A549 (cell line): Measurements from ENCODE around the gene PMIS2. TPM values are rescaled to one million over a fixed set of nuclear protein-coding genes. Genes with fewer than 3 reads are reported as not detected.
A peak's percentile ranks its signal among the peaks of the same experiment; 100 is the strongest.
"Not testable (repeated sequence)": the region's sequence is repeated elsewhere in the genome, so short reads cannot be mapped to it uniquely, and the experiment has no call there.

Experiments
- ATAC-seq, 2 experiments: fragments of 200-7000 bp in 1 of 2; fragments of >200 bp in 1 of 2; cut with Nextera tagmentation in 1 of 2; cut with Tn5 transposase in 1 of 2; 3 replicates each; pipeline versions ENCODE4 v1.8.0 to v1.9.1; 2018 to 2020; ENCODE audit warnings: mild to moderate bottlenecking in 1 of 2, moderate library complexity in 1 of 2
- CTCF ChIA-PET: fragments of 300-600 bp; sonication (Branson Sonifier 250); formaldehyde crosslinking; extraction: SDS; loops from one replicate; lab custom pipeline; 2021; ENCODE audit warnings: antibody characterized with exemption, inconsistent platforms; lab: Yijun Ruan, JAX
- POLR2A ChIA-PET: fragments of 350-600 bp; formaldehyde crosslinking; extraction: SDS; loops from one replicate; lab custom pipeline; 2021; ENCODE audit warnings: antibody characterized with exemption, inconsistent platforms; lab: Yijun Ruan, JAX
- DNase-seq, 2 experiments: peaks; one replicate each; pipeline versions ENCODE4 v3.0.0 to v3.0.0-alpha.2; 2011 to 2016; ENCODE audit warnings: low read depth in 1 of 2, low spot score in 1 of 2
- FAIRE-seq: peaks from 2 replicates; lab custom pipeline; 2011; peaks lifted over from hg19 to GRCh38; lab: Jason Lieb, UNC
- H3K27ac ChIP-seq, 2 experiments: fragments of >200 bp; sonication (Bioruptor Twin); formaldehyde crosslinking; 3 replicates each; pipeline ENCODE4 v1.5.1; 2016 to 2017
- H3K4me1 ChIP-seq: fragments of >200 bp; sonication (Bioruptor Twin); formaldehyde crosslinking; 3 replicates; pipeline ENCODE4 v1.6.1; 2016
- H3K4me2 ChIP-seq: fragments of >200 bp; sonication (Bioruptor Twin); formaldehyde crosslinking; 3 replicates; pipeline ENCODE4 v1.6.1; 2016
- H3K4me3 ChIP-seq: fragments of >200 bp; sonication (Bioruptor Twin); formaldehyde crosslinking; 3 replicates; pipeline ENCODE4 v1.5.1; 2016
- H3K9me3 ChIP-seq: fragments of >200 bp; sonication (Bioruptor Twin); formaldehyde crosslinking; 3 replicates; pipeline ENCODE4 v1.6.1; 2016
- CEBPB ChIP-seq, 2 experiments: fragments of >200 bp in 1 of 2; sonication (Bioruptor Twin) in 1 of 2; formaldehyde crosslinking in 1 of 2; IDR thresholded peaks; 2 replicates each; pipeline ENCODE4 v1.6.1; 2012 to 2016
- FOSB ChIP-seq: fragments of 250-450 bp; sonication (Bioruptor Pico); IDR thresholded peaks from 2 replicates; pipeline ENCODE4 v1.5.0; 2020; ENCODE audit warnings: mild to moderate bottlenecking, moderate library complexity
- HEYL ChIP-seq: fragments of 250-450 bp; sonication (Bioruptor Pico); IDR thresholded peaks from 2 replicates; pipeline ENCODE4 v1.8.0; 2021; ENCODE audit warnings: mild to moderate bottlenecking, moderate library complexity
- KDM5A ChIP-seq: fragments of 200-600 bp; sonication (generic); IDR thresholded peaks from 2 replicates; pipeline ENCODE4 v1.6.1; 2016; ENCODE audit warnings: antibody characterized with exemption, mild to moderate bottlenecking
- NPAS2 ChIP-seq: fragments of 250-450 bp; sonication (Bioruptor Pico); IDR thresholded peaks from 2 replicates; pipeline ENCODE4 v1.8.0; 2022; ENCODE audit warnings: mild to moderate bottlenecking, moderate library complexity, borderline replicate concordance
- RNF2 ChIP-seq: fragments of 200-600 bp; sonication (generic); IDR thresholded peaks from 2 replicates; pipeline ENCODE4 v1.6.1; 2016; ENCODE audit warnings: low read depth, mild to moderate bottlenecking, antibody characterized with exemption, moderate library complexity, borderline replicate concordance
- SMC3 ChIP-seq: fragments of >200 bp; sonication (Bioruptor Twin); formaldehyde crosslinking; IDR thresholded peaks from 3 replicates; pipeline ENCODE4 v1.6.1; 2018; ENCODE audit warnings: inconsistent platforms
- TFCP2L1 ChIP-seq: fragments of 250-450 bp; sonication (Bioruptor Pico); IDR thresholded peaks from 2 replicates; pipeline ENCODE4 v1.5.0; 2021; ENCODE audit warnings: mild to moderate bottlenecking
- WGBS: methylation state at CpG from one replicate; pipeline ENCODE4 v1.1.6; 2017; ENCODE audit errors: missing lambda C conversion rate; 5-methylcytosine and 5-hydroxymethylcytosine counted together
- polyA plus RNA-seq, 4 experiments: library from polyadenylated mRNA; depleted of rRNA in 3 of 4; stranded (reverse); fragments of >200 nt; fragmentation: RNase III in 1 of 4; extraction: RNeasy Plus Mini Kit Qiagen cat#74134 plus additional on column Dnase treatment in 1 of 4; gene quantifications; 2 replicates in 3 of 4; 3 replicates in 1 of 4; pipeline ENCODE4 v1.2.3, GENCODE V29; 2011 to 2017
- TF ChIP-seq, protein P1 (sequence below): fragments of 250-450 bp; sonication (Bioruptor Pico); IDR thresholded peaks from 2 replicates; pipeline ENCODE4 v1.5.0; 2020; ENCODE audit warnings: low read depth, mild to moderate bottlenecking, moderate library complexity
- TF ChIP-seq, protein P2 (sequence below): fragments of 150-350 bp; IDR thresholded peaks from 2 replicates; pipeline ENCODE4 v1.6.1; 2014; ENCODE audit warnings: low read depth, mild to moderate bottlenecking, low read length
- TF ChIP-seq, protein P3 (sequence below): fragments of 250-450 bp; sonication (Bioruptor Pico); IDR thresholded peaks from 2 replicates; pipeline ENCODE4 v1.5.0; 2021; ENCODE audit warnings: mild to moderate bottlenecking, moderate library complexity, borderline replicate concordance

PMIS2 gene
- polyA plus RNA-seq, 2 of the 4 experiments (the other 2 are of a cell fraction) = not detected

DNA sequence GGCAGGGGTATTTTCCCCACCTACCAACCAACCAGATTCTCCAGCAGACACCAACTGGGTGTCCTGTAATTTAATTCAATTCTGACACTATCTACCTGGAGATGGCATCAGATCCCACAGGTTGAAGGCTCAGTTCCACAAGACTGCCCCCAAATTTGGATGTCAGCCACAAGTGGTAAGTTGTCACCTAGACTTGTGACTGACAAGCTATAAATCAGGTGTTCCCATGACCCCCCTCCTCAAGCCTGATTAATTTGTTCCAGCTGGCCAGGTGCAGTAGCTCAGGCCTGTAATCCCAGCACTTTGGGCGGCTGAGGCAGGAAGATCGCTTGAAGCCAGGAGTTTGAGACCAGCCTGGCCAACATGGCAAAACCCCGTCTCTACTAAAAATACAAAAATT is 16.0 kb downstream of the PMIS2 start:
- POLR2A ChIA-PET = no interaction called here
- H3K4me3 ChIP-seq = no peak overlapping the region
- H3K4me1 ChIP-seq = no peaks in the 10 kb centered on the region
- DNase-seq = no peak
- no peak overlapping the region for H3K27ac ChIP-seq
- H3K4me2 ChIP-seq = no peak overlapping the region
- 54% methylated on average over 3 of the region's 3 CpGs for WGBS
- no peak for ATAC-seq
- TF ChIP-seq, protein P1, sequence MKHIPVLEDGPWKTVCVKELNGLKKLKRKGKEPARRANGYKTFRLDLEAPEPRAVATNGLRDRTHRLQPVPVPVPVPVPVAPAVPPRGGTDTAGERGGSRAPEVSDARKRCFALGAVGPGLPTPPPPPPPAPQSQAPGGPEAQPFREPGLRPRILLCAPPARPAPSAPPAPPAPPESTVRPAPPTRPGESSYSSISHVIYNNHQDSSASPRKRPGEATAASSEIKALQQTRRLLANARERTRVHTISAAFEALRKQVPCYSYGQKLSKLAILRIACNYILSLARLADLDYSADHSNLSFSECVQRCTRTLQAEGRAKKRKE (CRISPR knock-in tag) = no peak
- no peak for TF ChIP-seq NPAS2 (CRISPR knock-in tag)
- no peak for TF ChIP-seq CEBPB (IDR thresholded peaks at IDR 0.05)
- TF ChIP-seq KDM5A = no peak
- TF ChIP-seq HEYL (CRISPR knock-in tag) = no peak
- TF ChIP-seq TFCP2L1 (CRISPR knock-in tag) = no peak
- TF ChIP-seq, protein P2, sequence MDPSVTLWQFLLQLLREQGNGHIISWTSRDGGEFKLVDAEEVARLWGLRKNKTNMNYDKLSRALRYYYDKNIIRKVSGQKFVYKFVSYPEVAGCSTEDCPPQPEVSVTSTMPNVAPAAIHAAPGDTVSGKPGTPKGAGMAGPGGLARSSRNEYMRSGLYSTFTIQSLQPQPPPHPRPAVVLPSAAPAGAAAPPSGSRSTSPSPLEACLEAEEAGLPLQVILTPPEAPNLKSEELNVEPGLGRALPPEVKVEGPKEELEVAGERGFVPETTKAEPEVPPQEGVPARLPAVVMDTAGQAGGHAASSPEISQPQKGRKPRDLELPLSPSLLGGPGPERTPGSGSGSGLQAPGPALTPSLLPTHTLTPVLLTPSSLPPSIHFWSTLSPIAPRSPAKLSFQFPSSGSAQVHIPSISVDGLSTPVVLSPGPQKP = no peak
- no peak for TF ChIP-seq SMC3
- H3K9me3 ChIP-seq = peaks cover 14% of the 10 kb centered on the region
- CTCF ChIA-PET = interaction anchor here (0.6 to 3.1 kb wide), 12 partner anchors 10 to 360 kb away, joined by 3 to 16 read pairs (median 4); partner anchors contain the start of genes HAUS5, NPHS1 and PMIS2
- FAIRE-seq = no peak

DNA sequence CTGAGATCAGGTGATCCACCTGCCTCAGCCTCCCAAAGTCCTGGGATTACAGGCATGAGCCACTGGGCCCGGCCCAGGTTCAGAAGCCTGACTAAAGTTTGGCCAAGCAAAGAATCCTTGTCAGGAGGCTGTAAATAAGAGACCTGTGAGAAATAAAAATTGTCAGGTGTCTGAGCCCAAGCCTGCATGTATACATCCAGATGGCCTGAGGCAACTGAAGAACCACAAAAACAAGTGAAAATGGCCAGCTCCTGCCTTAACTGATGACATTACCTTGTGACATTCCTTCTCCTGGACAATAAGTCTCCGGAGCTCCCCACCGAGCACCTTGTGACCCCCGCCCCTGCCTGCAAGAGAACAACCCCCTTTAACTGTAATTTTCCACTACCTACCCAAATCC is 18.5 kb downstream of the PMIS2 start:
- not testable (repeated sequence) for FAIRE-seq, DNase-seq, ATAC-seq, H3K4me1 ChIP-seq, H3K27ac ChIP-seq, H3K4me2 ChIP-seq, H3K4me3 ChIP-seq
- CTCF ChIA-PET = interaction anchor here (0.9 to 1.8 kb wide), 4 partner anchors 8 to 69 kb away, joined by 3 to 6 read pairs (median 4); partner anchors contain the start of gene HAUS5
- H3K9me3 ChIP-seq = peaks cover 33% of the 10 kb centered on the region
- WGBS = 51% methylated on average over 4 of the region's 4 CpGs
- POLR2A ChIA-PET = interaction anchor here (0.7 kb wide), 1 partner anchor 81 kb away, joined by 7 read pairs; no protein-coding TSS in a partner anchor

DNA sequence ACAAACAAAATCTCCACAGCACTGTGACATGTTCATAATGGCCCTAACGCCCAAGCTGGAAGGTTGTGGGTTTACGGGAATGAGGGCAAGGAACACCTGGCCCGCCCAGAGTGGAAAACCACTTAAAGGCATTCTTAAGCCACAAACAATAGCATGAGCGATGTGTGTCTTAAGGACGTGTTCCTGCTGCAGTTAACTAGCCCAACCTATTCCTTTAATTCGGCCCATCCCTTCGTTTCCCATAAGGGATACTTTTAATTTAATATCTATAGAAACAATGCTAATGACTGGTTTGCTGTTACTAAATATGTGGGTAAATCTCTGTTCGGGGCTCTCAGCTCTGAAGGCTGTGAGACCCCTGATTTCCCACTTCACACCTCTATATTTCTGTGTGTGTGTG is 21.2 kb downstream of the PMIS2 start:
- ATAC-seq, H3K4me3 ChIP-seq, FAIRE-seq, H3K4me1 ChIP-seq, H3K4me2 ChIP-seq, DNase-seq, POLR2A ChIA-PET, H3K27ac ChIP-seq: not testable (repeated sequence)
- WGBS = 39% methylated on average over 8 of the region's 8 CpGs
- CTCF ChIA-PET = interaction anchor here (0.6 to 9.4 kb wide), 10 partner anchors 14 to 324 kb away, joined by 3 to 55 read pairs (median 4); no protein-coding TSS in a partner anchor
- H3K9me3 ChIP-seq = peaks cover 33% of the 10 kb centered on the region

DNA sequence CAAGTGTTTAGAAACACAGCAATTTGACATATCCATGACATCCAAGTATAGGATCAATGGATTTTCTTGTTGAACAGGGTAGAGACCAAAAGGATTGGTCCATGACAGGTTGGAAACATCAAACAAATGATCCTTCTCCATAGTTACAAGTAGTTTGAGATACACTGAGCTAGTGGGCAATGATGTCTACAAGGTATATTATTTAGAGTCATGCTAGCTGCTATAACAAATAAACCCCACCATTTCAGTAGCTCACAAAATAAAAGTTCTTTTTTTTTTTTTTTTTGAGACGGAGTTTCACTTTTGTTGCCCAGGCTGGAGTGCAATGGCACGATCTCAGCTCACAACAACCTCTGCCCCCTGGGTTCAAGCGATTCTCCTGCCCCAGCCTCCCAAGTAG is 21.7 kb downstream of the PMIS2 start:
- CTCF ChIA-PET = interaction anchor here (0.7 to 9.4 kb wide), 10 partner anchors 10 to 113 kb away, joined by 3 to 55 read pairs (median 4); no protein-coding TSS in a partner anchor
- Histone ChIP-seq H3K4me3 (no peak overlapping the region), H3K4me1 (peaks cover 3% of the 10 kb centered on the region; the same call in 1 of the 3 replicates), H3K27ac (no peak overlapping the region), H3K9me3 (peaks cover 33% of the 10 kb centered on the region), H3K4me2 (no peak overlapping the region)
- 18% methylated on average over 3 of the region's 3 CpGs for WGBS
- ATAC-seq (no peak), DNase-seq (no peak), FAIRE-seq (peak; percentile 23)
- TF ChIP-seq FOSB (CRISPR knock-in tag) (no peak), CEBPB (IDR thresholded peaks at IDR 0.05) (no peak), RNF2 (no peak)
- TF ChIP-seq, protein P3, sequence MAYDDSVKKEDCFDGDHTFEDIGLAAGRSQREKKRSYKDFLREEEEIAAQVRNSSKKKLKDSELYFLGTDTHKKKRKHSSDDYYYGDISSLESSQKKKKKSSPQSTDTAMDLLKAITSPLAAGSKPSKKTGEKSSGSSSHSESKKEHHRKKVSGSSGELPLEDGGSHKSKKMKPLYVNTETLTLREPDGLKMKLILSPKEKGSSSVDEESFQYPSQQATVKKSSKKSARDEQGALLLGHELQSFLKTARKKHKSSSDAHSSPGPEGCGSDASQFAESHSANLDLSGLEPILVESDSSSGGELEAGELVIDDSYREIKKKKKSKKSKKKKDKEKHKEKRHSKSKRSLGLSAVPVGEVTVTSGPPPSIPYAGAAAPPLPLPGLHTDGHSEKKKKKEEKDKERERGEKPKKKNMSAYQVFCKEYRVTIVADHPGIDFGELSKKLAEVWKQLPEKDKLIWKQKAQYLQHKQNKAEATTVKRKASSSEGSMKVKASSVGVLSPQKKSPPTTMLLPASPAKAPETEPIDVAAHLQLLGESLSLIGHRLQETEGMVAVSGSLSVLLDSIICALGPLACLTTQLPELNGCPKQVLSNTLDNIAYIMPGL (CRISPR knock-in tag) = no peak
- POLR2A ChIA-PET = interaction anchor here (1.1 kb wide), 1 partner anchor 21 kb away, joined by 3 read pairs; no protein-coding TSS in a partner anchor
